Stimulated activated naive CD4-positive, alpha-beta T cell treated with Interleukin-2 at 50 U/mL for 16 hours (primary cell): ENCODE measurements around the gene GREB1L.
"Not testable (repeated sequence)": the region's sequence is repeated elsewhere in the genome, so short reads cannot be mapped to it uniquely, and the experiment has no call there.

Source experiments
- DNase-seq: peaks from one replicate; lab custom pipeline; 2025; lab: John Stamatoyannopoulos, UW

The GREB1L gene

GRCh38 chr18:21264651-21265050 lies 22.6 kb downstream of the GREB1L start:
- DNase-seq, result no peak

GRCh38 chr18:21265971-21266673 lies 24.1 kb downstream of the GREB1L start:
- DNase-seq, result no peak

- DNase-seq, result no peak
Observed at GRCh38 chr18:21267400-21267799, 25.4 kb downstream of the GREB1L start.

- no peak for DNase-seq
Observed at GRCh38 chr18:21269349-21269748, 27.3 kb downstream of the GREB1L start.

- no peak for DNase-seq
Observed at GRCh38 chr18:21270453-21270852, 28.4 kb downstream of the GREB1L start.

- no peak for DNase-seq
Observed at GRCh38 chr18:21272016-21272579, 30.1 kb downstream of the GREB1L start.

- no peak for DNase-seq
Observed at GRCh38 chr18:21273568-21273967, 31.5 kb downstream of the GREB1L start.

- no peak for DNase-seq
Observed at GRCh38 chr18:21275645-21276044, 33.6 kb downstream of the GREB1L start.

- DNase-seq, result no peak
Observed at GRCh38 chr18:21277578-21277977, 35.5 kb downstream of the GREB1L start.

- DNase-seq, result not testable (repeated sequence)
Observed at GRCh38 chr18:21278218-21278617, 36.2 kb downstream of the GREB1L start.

- DNase-seq, result no peak
Observed at GRCh38 chr18:21281603-21282002, 39.6 kb downstream of the GREB1L start.

GRCh38 chr18:21284540-21284939 lies 42.5 kb downstream of the GREB1L start:
- DNase-seq, result no peak

- DNase-seq, result no peak
Observed at GRCh38 chr18:21289827-21290226, 47.8 kb downstream of the GREB1L start.

- DNase-seq, result no peak
Observed at GRCh38 chr18:21291106-21291505, 49.1 kb downstream of the GREB1L start.

- no peak for DNase-seq
Observed at GRCh38 chr18:21293479-21293878, 51.4 kb downstream of the GREB1L start.

GRCh38 chr18:21295101-21295500 lies 53.1 kb downstream of the GREB1L start:
- no peak for DNase-seq

- no peak for DNase-seq
Observed at GRCh38 chr18:21296045-21296444, 54.0 kb downstream of the GREB1L start.

- no peak for DNase-seq
Observed at GRCh38 chr18:21298351-21298750, 56.3 kb downstream of the GREB1L start.

GRCh38 chr18:21300035-21300907 lies 58.2 kb downstream of the GREB1L start:
- DNase-seq, result no peak

- no peak for DNase-seq
Observed at GRCh38 chr18:21300908-21301200, 58.8 kb downstream of the GREB1L start.

- DNase-seq, result no peak
Observed at GRCh38 chr18:21303445-21303844, 61.4 kb downstream of the GREB1L start.

- DNase-seq, result no peak
Observed at GRCh38 chr18:21303895-21304294, 61.9 kb downstream of the GREB1L start.

GRCh38 chr18:21305621-21306020 lies 63.6 kb downstream of the GREB1L start:
- DNase-seq, result no peak
